Breast epithelium (tissue), 3 donors: ENCODE results near the gene ATP10B.

Source experiments
- CTCF ChIP-seq, 3 donors: fragments of 450-650 bp; IDR thresholded peaks; one replicate each; pipeline ENCODE4 v1.5.1; 2016 to 2017; ENCODE audit warnings: antibody characterized with exemption in 3 of 3, mild to moderate bottlenecking in 3 of 3, moderate library complexity in 3 of 3
- POLR2A ChIP-seq: fragments of 450-650 bp; IDR thresholded peaks from one replicate; pipeline ENCODE4 v1.6.1; 2016; ENCODE audit warnings: antibody characterized with exemption, mild to moderate bottlenecking, moderate library complexity
- POLR2AphosphoS5 ChIP-seq, 3 donors: sonication (generic); formaldehyde crosslinking; IDR thresholded peaks; one replicate each; pipeline ENCODE4 v1.6.1; 2017; ENCODE audit warnings: antibody characterized with exemption in 3 of 3

DNA sequence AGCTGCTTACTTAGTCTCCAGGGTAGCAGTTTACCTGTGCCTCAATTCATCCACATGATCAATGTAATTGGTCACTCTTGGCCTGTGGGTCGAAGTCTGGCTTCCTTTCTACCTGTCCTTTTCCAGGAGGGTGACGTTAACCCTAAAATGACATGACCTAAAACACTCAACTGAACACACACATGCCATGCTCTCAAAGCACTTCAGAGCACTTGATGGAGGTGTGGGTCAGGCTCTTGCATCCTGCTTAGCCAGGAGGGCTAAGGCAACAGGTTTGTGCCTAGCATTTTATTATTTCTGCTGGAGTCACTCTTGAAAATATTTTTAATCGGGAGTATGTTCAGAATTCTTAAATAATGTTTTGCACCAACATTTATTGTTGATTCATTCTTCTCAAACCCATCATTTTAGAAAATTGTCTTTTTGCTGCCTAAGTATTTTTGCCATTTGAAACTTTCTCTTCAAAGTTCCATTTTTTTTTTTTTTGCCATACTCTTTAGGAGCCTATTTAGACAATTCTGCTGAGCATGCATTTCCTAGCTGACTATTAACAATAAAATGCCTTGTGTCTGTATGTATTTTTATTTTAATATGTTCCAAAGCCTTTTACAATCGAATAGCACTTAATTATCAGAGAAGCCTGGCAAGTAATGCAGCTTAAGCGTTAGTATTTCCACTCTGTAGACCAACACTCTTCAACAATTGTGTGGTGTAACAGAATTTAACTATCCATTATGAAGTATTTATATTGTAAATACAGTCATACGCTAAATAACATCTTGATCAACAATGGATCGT is 59.1 kb downstream of the ATP10B start:
- TF ChIP-seq CTCF (IDR thresholded peaks at IDR 0.05) (no peak), POLR2A (no peak), POLR2AphosphoS5 (IDR thresholded peaks at IDR 0.05) (no peak)
